GM18526 (cell line): ENCODE results near the gene POU2F1.
A peak's percentile ranks its signal among the peaks of the same experiment; 100 is the strongest.

ENCODE experiments used
- POLR2A ChIP-seq: IDR thresholded peaks from 3 replicates; pipeline ENCODE4 v1.6.1; 2011; ENCODE audit not compliant: insufficient read length; ENCODE audit errors: extremely low read depth

POU2F1 gene

GRCh38 chr1:167440776-167441175 lies 220.1 kb downstream of the POU2F1 start:
- no peak for TF ChIP-seq POLR2A

GRCh38 chr1:167441222-167441621 lies 220.5 kb downstream of the POU2F1 start:
- TF ChIP-seq POLR2A, result no peak

- TF ChIP-seq POLR2A, result no peak
These were observed 221.6 kb downstream of the POU2F1 start for GRCh38 chr1:167442142-167442848.

GRCh38 chr1:167442854-167443565 lies 222.3 kb downstream of the POU2F1 start:
- TF ChIP-seq POLR2A, result no peak

- TF ChIP-seq POLR2A, result no peak
These were observed 223.1 kb downstream of the POU2F1 start for GRCh38 chr1:167443757-167444156.

- TF ChIP-seq POLR2A, result no peak
These were observed 226.3 kb downstream of the POU2F1 start for GRCh38 chr1:167446966-167447365.

GRCh38 chr1:167447521-167448136 lies 226.9 kb downstream of the POU2F1 start:
- no peak for TF ChIP-seq POLR2A

- TF ChIP-seq POLR2A, result no peak
These were observed 230.2 kb downstream of the POU2F1 start for GRCh38 chr1:167450843-167451242.

- no peak for TF ChIP-seq POLR2A
These were observed 231.8 kb downstream of the POU2F1 start for GRCh38 chr1:167452483-167452882.

- no peak for TF ChIP-seq POLR2A
These were observed 232.4 kb downstream of the POU2F1 start for GRCh38 chr1:167453123-167453522.

GRCh38 chr1:167454304-167454893 lies 233.7 kb downstream of the POU2F1 start:
- TF ChIP-seq POLR2A, result peak; percentile 9

- TF ChIP-seq POLR2A, result peak; percentile 7
These were observed 234.5 kb downstream of the POU2F1 start for GRCh38 chr1:167454894-167455785.

- TF ChIP-seq POLR2A, result no peak
These were observed 235.2 kb downstream of the POU2F1 start for GRCh38 chr1:167455786-167456446.

GRCh38 chr1:167456524-167456923 lies 235.8 kb downstream of the POU2F1 start:
- TF ChIP-seq POLR2A, result no peak

GRCh38 chr1:167456926-167457325 lies 236.2 kb downstream of the POU2F1 start:
- no peak for TF ChIP-seq POLR2A
